ENCODE measurements around the gene TMEM200C. TPM values are rescaled to one million over a fixed set of nuclear protein-coding genes. Genes with fewer than 3 reads are reported as not detected.

TMEM200C gene
- total RNA-seq (2022; extraction: Qiagen RNA extraction) = not detected in 5 replicates

GRCh38 chr18:5895299-5895875, at the start of gene TMEM200C:
TMEM200C (minus strand) TSS chr18:5895522; CDS start chr18:5892063, 3,459 bp downstream.

